ENCODE measurements around the gene CASP7.
"Not testable (repeated sequence)": the region's sequence is repeated elsewhere in the genome, so short reads cannot be mapped to it uniquely, and the experiment has no call there.

CASP7 gene

DNA sequence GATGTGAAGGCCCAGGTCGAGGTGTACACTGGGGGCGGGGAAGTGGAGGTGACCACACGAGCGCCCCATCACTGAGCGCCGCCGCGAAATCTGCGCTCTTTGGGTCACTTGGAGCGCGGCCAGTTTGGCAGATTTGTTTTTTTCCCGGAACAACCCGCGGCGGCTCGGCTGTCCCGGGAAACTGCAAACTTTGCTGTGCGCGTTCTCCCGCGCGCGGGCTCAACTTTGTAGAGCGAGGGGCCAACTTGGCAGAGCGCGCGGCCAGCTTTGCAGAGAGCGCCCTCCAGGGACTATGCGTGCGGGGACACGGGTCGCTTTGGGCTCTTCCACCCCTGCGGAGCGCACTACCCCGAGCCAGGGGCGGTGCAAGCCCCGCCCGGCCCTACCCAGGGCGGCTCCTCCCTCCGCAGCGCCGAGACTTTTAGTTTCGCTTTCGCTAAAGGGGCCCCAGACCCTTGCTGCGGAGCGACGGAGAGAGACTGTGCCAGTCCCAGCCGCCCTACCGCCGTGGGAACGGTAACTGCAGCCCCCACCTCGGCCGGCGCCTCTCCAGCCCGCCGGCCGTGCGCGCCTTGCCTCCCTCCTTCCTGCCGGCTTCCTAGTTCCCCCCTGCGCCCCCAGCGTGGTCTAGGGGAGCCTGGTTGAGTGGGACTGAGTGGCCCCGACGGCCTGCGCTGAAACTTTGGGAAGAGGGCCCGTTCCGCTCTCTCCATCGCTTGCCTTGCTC lies at the start of gene CASP7:
TSS of gene CASP7 (plus strand) at position 450 of the 727 bp plus-strand sequence. CDS start 17,582 bp downstream, outside the sequence.
- peak; percentile 67 for DNase-seq (ENCODE audit: low read depth)

DNA sequence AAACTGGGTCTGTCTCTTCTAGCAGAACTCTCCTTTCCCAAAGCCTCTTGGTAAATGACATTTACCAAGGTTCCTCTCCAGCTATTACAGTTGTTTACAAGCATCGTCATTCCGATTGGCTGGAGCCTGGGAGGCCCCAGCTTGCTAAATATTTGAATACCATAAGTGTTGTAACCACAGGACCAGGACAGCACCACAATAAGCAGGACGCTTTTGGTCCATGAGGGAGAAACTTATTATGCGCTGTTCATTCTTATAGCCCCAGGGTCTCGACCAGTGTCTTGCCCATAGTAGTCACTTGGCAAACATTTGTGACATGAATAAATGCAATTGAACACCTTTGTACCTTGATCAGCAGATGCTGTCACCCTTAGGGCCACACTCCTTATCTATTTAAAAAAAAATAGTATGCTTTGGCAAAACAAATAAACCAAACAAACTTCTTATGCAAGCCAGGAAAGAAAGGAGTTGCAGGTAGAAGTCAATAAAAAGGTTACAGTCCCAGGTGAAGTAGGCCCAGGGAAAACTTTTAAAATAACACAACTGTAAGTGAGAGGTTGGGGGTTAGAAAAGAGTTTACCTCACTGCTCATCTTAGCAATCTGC lies 48.7 kb upstream of the CASP7 start:
- DNase-seq (ENCODE audit: low read depth) = no peak

DNA sequence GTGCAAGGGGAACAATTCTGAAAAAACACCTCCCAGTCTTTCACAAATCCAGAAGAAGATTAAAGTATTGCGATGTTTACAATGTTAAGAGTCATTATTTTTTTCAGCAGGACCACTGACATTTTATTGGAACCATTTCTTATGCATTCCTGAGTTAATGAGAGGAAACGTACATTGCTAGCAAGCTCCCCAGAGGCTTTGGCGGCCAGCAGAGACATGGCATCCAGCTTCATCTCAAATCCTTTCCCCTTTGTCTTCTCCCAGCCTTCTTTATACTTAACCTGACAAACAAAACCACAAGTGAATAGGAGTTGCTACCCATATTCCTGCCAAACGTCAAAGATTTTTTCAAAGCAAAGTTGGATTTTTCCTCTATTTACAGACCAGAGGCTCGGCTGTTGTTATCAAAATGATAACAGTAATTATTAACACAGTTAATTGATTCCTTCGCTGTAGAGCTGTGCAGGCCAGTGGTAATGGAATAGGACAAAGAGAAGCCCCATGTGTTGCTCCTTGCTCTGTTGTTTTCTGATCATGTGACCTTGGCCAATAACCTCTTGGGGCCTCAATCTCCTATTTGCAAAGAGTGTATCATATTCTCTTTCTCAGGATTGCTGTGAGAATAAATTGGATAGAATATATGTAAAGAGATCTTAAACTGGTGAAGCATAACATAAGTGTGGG lies 47.9 kb upstream of the CASP7 start:
- no peak for DNase-seq (ENCODE audit: low read depth)

DNA sequence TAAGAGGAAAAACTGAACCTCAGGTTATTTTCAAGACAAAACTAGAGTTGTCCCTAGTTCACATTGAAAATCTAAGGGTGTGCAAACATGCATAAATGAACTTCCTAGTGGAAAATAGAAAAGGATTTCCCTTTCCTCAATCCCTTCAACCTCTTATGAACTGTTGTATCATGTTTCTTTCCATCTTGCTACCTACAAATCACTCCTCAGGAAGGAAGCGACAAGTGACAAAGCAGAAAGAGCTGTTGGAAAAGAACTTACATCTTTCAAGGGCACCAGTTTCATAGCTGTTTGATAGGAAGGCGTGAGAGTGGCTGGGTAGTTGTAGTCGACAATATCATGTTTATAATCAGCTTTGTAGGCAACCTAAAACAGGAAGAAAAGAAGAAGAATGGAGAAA lies 39.7 kb upstream of the CASP7 start:
- DNase-seq (ENCODE audit: low read depth) = no peak

DNA sequence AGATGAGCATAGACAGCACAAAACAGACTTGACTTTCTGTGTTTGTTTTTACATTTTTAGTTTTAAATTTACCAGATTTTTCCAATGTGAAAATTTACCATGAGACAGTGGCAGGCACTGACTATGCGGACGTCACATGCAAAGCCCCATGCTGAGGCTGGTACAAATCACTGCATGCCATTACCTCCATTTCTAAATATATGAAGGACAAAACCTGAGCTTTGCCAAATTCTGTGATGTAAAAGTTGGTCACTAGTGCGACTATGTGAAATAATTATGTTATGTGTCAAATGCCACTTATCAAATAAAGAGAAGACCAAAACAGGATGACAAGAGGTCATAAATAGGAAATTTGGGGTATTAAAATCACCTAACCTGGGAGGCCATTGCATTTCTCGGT lies 38.0 kb upstream of the CASP7 start:
- DNase-seq (ENCODE audit: low read depth) = no peak

DNA sequence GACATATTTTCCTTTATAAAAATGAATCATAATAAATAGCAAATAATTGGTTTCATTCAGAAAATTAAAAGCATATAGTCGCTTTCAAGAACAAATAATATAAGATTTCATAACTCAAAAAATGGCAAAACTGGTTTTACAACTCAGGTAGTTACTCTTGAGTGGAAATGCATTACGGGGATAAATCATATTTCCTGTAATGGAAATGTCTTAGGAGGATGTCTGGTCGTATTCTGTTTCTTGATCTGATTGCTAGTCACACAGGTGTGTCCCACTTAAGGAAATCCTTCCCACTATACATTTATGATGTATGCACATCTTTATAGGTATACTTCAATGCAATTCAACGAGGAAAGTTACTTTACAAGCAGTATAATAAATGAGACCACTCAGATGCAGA lies 36.5 kb upstream of the CASP7 start:
- DNase-seq (ENCODE audit: low read depth) = no peak

DNA sequence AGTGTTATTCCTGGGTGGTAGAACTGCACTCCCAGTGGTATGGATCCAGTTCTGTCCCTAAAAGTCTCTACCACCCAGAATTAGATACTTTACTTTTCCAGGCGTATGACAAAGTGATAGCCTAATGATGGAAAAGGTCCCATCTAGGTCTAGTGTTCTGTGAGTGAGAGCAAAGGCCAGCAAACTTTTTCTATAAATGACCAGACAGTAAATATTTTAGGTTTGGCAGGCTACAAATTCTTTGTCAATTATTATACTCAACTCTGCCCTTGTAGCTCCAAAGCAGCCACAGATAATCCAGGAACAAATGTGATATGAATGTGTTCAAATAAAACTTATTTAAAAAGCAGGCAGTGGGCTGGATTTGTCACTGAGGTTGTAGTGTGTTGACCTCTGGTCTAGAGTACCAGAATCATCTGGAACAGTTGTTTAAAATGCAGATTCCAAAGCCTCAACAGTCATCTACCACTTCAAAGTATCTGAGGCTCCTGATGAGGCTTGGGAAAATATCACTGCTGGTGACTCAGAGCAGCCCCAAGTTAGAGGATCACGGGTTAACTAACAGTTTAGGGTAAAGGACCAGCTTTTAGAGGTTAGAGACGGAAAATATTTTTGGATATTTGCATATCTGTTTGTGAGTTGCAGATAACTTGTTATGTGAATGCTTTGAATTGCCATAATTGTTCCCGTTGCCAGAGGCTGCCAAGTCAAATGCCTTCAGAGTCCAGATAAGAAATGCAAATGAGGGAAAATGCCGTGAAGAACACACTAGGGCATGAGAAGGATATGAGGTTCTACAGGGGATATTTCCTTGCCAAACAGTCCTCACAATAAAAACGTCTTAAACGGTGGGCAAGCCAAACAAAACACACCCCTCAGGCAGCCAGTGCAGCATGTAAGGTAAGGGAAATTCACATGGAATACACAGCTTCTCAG lies 35.3 kb upstream of the CASP7 start:
- no peak for DNase-seq (ENCODE audit: low read depth)

DNA sequence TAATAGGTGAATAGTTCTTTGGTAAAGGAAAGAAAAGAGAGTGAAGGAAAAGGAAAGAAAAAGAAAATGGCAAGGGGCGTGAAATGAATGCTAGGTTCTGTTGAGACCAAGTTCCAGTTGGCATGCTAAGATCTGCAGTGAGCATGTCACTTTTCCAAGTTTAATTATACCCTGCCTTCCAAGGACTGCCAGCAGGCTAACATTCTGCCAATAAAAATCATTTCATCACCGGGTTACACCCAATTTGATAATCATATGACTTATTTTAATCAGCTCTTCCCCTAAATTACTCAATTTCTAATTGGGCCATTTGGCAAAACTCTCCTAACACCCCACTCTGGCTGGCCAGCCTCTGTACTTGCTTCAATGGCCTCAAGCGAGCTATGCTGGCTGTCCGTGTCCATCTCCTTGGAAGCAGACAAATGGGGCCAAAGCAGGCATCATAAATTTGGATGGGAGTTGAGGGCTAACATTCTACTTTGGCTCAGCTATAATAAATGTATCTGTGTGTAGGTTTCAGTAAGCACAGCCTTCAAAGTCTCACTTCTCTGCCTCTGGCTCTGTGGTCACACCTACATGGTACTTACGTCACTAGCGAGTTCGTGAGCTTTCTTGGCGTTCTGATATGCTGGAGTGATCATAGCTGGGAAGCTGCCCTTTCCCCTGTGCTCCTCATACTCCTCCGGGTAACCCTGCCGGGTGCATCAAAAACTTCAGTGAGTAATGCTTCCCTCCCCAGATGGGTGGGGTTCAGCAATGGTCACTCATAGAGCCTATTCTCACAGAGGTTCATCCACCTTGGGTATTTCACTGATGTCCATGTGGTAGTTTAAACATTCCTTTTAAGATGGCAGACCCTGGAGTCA lies 33.1 kb upstream of the CASP7 start:
- DNase-seq (ENCODE audit: low read depth) = no peak

DNA sequence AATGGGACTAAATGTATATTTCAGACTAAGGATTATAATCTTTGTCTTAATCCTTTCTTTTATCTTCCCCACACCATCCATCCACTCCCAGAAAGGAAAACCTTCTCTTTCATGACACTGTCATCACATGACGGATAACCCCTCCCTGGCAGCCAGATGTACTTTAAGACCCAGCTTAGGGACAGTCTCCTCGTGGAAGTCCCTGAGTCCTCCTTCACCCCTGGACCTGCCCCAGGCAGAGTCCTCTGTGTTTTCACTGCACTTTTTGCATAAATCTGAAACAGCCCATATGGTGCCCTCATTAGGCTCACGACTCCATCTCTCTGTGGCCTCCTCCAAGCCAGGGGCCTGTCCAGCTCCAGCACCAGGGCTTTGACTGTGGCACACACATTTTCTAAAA lies 31.9 kb upstream of the CASP7 start:
- DNase-seq (ENCODE audit: low read depth) = no peak

DNA sequence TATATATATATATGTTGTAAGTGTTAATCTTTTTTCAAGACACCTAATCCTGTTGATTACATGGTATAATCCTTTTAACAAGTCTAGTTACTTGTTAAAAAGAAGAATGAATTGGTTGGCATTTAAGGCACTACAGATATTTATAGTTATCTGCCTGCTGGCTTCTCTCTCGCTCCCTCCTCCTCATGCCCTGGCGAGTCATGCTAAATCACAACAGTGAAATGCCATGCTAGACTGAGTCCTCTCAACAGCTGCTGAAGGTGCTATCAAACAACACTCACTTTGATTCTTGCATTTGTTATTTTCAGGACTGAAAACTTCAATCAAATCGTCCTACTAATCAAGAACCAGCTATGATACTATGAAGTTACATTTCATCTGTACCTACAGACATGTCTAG lies 31.2 kb upstream of the CASP7 start:
- no peak for DNase-seq (ENCODE audit: low read depth)

DNA sequence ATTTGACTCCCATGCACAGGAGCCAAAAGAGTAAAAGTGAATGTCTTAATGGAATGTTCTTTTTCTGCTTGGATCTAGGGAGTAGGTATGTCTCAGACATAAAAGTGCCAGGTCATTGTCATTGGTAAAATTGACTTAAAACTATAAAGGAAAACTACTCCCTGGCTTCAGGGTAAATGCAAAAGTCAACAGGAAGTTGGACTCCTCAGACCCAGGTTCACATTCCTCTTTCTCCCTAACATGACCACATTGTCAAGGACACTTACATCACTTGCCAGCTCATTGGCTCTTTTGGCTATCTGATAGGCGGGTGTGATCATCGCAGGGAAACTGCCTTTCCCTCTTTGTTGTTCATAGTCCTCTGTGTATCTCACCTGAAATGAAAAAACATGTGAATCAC lies 29.5 kb upstream of the CASP7 start:
- no peak for DNase-seq (ENCODE audit: low read depth)

DNA sequence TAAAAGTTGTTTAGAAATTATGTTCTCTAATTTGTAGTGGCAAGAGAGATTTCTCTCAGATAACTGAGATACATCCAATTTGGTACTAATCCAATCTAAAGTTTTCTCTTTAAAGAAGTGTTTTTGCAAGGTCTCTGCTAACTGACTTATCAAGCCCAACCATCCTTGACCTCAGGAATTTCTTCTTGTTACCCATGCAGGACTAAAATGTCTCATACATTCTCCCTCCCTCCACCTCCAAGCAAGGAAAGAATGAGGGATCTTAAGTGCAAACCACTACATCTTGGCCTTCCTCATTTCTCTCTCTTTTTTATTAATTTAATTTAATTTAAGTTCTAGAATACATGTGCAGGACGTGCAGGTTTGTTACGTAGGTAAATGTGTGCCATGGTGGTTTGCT lies 28.7 kb upstream of the CASP7 start:
- DNase-seq (ENCODE audit: low read depth) = no peak

DNA sequence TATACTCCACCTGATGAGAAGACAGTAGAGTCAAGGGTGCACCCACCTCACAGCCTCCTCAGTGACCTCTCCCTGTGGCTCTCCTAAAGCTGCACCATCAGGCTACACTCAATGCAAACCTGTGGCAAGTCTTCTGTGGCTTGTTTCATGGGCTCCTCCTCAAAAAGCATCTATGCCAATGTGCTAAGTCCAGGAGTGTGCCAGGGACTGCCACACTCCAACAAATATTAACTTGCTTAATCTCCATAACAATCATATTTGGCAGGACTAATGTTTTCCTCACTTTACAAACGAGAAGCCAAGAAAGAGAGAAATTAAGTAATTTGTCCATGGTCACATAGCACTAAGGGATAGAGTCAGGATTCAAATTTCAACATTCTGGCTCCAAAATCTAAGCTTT lies 27.8 kb upstream of the CASP7 start:
- DNase-seq (ENCODE audit: low read depth) = no peak

DNA sequence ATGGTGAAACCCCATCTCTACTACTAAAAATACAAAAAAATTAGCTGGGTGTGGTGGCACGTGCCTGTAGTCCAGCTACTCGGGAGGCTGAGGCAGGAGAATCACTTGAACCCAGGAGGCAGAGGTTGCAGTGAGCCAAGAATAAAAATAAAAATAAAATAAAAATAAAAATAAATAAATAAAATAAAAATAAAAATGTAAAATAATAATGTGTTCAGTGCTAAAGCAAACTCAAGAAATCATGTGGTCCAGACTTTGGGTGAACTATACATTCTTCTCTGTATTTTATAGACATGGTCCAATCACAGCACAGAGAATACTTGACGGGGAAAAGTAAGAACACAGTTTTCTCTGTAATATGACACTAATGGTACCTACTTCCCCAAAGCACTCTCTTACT lies 27.3 kb upstream of the CASP7 start:
- DNase-seq (ENCODE audit: low read depth) = not testable (repeated sequence)

DNA sequence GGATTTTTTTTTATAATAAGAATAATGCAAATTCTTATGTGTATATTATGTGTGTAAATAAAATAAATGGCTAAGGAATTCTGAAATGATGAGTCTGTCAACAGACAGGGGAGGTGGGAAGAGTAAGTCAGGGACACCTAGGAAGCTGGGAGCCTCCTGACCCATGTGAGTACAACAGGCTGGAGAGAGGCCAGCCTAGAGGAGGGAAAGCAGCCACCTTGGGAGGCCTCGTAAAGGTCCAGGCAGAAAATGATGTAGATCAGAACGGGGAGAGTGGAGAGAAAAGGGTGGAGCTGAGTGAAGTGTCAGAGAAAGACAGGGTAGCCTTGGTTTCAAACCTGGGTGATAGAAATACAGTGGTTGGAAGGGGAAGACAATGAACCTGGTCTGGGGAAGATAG lies 22.8 kb upstream of the CASP7 start:
- no peak for DNase-seq (ENCODE audit: low read depth)

DNA sequence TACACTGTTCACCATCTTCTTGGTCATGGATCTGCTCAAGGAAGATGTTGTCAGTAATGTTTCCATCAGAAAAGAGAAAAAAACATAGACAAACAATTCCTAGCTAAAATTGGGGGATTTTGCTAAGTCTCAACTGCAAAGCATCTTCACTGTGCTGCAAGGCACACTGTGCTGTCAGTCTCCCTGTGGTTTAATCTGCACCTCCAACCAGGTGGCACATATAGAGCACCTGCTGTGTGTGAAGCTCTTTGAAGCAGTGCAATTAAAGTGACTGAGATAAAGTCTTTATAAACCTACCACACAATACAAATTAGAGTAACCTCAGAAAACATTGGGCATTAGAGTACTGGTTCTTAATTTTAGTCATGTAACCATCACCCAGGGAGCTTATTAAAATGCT lies 22.2 kb upstream of the CASP7 start:
- DNase-seq (ENCODE audit: low read depth) = no peak

DNA sequence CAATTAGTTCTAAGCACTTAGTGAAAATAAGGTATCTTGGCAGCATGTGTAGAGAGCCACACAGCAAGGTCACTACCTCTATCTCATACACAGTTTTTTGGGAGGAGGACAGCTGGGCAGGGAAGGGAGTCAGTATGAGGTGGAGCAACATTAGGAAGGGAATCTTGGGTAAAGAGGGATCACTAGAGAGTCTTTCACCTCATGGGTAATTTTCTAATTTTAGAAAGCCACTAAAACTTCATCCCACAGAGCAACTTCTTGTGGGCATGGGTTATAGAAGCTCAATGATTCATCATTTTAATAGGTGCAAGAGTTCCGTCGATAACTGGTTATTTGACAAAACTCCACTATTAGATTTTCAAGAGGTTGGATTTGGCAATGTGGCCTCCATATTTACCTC lies 18.4 kb upstream of the CASP7 start:
- no peak for DNase-seq (ENCODE audit: low read depth)

DNA sequence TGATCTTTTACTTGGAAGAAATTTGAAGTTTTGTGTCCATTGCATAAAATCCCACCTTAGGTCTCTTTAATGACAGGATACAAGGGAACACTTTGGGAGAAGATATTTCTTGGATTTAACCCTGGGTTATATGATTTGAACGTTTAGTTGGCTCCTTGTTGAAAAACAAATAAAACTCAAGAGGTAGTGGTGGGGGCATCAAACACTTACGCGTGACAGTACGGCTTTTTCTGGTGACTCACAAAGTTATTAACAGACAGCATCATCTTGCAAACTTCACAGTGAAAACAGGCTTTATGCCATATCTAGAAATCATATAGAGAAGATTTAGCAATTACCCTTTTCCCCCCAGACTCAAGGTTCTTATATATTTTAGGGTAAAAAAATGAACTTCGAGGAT lies 16.6 kb upstream of the CASP7 start:
- DNase-seq (ENCODE audit: low read depth) = no peak

DNA sequence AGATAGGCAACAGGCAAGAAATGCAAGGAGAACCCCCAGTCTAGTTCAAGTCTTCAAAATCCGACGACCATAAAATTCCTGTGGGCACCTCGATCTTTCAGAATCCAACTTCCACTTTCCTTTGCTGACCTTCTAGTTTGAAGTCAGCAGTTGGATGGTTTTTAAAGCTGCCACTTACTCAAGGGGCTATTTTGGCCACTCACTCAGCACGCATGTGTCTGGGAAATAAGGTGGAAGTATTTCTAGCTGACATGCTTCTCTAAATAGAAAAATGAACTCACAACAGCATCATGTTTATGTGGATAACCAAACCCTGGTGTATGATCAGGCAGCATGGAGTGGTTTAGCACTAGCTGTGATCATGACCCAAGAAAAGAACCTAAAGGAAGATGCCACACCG lies 15.8 kb upstream of the CASP7 start, which contains the start of gene NRAP:
TSS of gene NRAP (minus strand) at position 134 of the 400 bp plus-strand sequence. CDS start 159 bp downstream, outside the sequence.
- no peak for DNase-seq (ENCODE audit: low read depth)

DNA sequence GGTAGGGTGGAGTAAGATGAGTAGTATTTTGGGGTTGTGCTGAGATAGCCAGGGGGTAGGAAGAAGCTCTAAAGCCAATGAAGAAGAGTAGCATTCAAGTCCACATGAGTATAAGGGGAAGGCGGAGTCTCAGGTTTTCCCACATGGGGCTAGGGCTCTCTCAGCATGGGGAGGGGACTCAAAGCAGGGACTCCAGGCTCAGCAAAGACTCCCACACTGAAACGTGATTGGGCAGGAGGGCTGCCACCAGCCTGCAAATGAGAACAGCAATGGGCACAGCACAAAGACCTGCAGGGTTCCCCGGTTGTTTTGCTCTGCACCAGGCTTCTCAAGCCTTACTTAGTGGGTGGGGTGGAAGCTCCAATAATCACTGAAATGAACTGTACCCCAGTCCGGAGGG lies 14.4 kb upstream of the CASP7 start:
- DNase-seq (ENCODE audit: low read depth) = no peak

DNA sequence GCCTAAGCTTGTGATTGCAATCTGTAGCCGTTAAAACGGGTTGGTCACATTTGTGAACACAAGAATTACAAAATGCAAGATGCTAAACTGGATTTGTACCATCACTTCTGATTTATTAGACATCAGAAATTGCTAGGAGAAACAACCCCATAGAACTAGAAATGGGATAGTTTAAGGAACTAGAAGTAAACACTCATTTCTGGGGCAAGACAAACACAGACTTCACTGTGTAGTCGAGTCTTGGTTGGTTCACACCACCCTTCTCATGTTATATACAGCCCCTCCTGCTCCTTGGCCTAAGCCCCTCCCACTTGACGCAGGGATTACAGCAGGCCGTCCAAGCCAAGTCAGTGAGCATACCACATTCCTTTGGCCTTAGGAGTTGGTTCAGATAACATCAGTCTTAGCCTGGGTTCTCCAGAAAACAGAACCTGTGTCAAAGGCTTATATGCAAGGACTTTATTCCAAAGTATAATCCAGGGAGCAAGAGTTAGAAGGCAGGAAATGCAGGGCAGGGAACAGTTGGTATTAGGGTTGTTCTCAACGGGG lies 13.8 kb upstream of the CASP7 start:
- DNase-seq (ENCODE audit: low read depth) = no peak

Data from stimulated activated CD8-positive, alpha-beta memory T cell treated with anti-CD3 and anti-CD28 coated beads, Interleukin-4, amount 100 ng/mL, for 24 hours (primary cell).